OCI-LY7 (cell line): ENCODE data around the gene PLA2G2F. TPM values are rescaled to one million over a fixed set of nuclear protein-coding genes. Genes with fewer than 3 reads are reported as not detected.

Experiments used
- BruUV-seq: library from RNA; stranded (reverse); fragments of 400-500 nt; replicated peaks from 2 replicates; lab custom pipeline; 2021; lab: Mats Ljungman, UMichigan
- CTCF ChIA-PET: fragments of 300-600 bp; sonication (Branson Sonifier 250); formaldehyde crosslinking; loops from one replicate; lab custom pipeline; 2022; ENCODE audit warnings: antibody characterized with exemption; ENCODE audit not compliant: unreplicated experiment; lab: Charles Lee
- POLR2A ChIA-PET: fragments of 300-600 bp; sonication (Branson Sonifier 250); formaldehyde crosslinking; loops from one replicate; lab custom pipeline; 2022; ENCODE audit warnings: antibody characterized with exemption; lab: Charles Lee
- DNase-seq: peaks from one replicate; pipeline ENCODE4 v3.0.0-alpha.2; 2015; ENCODE audit warnings: low spot score
- H2AFZ ChIP-seq: fragments of 200-600 bp; sonication (generic), shearing (Covaris generic); 2 replicates; pipeline ENCODE4 v1.6.1; 2014; ENCODE audit warnings: mild to moderate bottlenecking, antibody characterized with exemption, low read length, moderate library complexity
- H3K27ac ChIP-seq: fragments of 200-600 bp; sonication (generic); 2 replicates; pipeline ENCODE4 v1.5.1; 2014; ENCODE audit warnings: mixed run types, low read depth, mild to moderate bottlenecking, moderate library complexity, low read length, inconsistent platforms; ENCODE audit not compliant: poor library complexity, severe bottlenecking
- H3K36me3 ChIP-seq: fragments of 200-600 bp; sonication (generic); 2 replicates; pipeline ENCODE4 v1.6.1; 2014; ENCODE audit warnings: mild to moderate bottlenecking, antibody characterized with exemption, low read length, moderate library complexity, mixed read lengths; ENCODE audit not compliant: insufficient read depth
- H3K4me1 ChIP-seq: fragments of 200-600 bp; sonication (generic); 2 replicates; pipeline ENCODE4 v1.5.1; 2014; ENCODE audit warnings: mild to moderate bottlenecking, low read length; ENCODE audit not compliant: insufficient read depth, poor library complexity, severe bottlenecking
- H3K4me2 ChIP-seq: fragments of 200-600 bp; sonication (generic); 2 replicates; pipeline ENCODE4 v1.6.1; 2014; ENCODE audit warnings: mild to moderate bottlenecking, low read length
- H3K4me3 ChIP-seq: fragments of 200-600 bp; sonication (generic); 2 replicates; pipeline ENCODE4 v1.5.1; 2014; ENCODE audit warnings: mild to moderate bottlenecking, low read depth, low read length; ENCODE audit not compliant: poor library complexity, severe bottlenecking
- H3K79me2 ChIP-seq: fragments of 200-600 bp; sonication (generic); 2 replicates; pipeline ENCODE4 v1.6.1; 2016; ENCODE audit warnings: low read depth, mild to moderate bottlenecking, low read length, moderate library complexity, mixed read lengths; ENCODE audit not compliant: insufficient read depth
- H3K9me2 ChIP-seq: fragments of 200-600 bp; sonication (generic); 2 replicates; pipeline ENCODE4 v1.6.1; 2016; ENCODE audit warnings: mild to moderate bottlenecking, low read length, mixed read lengths; ENCODE audit not compliant: insufficient read depth
- H3K9me3 ChIP-seq: fragments of 200-600 bp; sonication (generic); 2 replicates; pipeline ENCODE4 v1.6.1; 2014; ENCODE audit warnings: mild to moderate bottlenecking, mixed run types, low read length, mixed read lengths
- H4K20me1 ChIP-seq: fragments of 200-600 bp; sonication (generic); 2 replicates; pipeline ENCODE4 v1.6.1; 2014; ENCODE audit warnings: mild to moderate bottlenecking, antibody characterized with exemption, low read length, moderate library complexity, mixed read lengths; ENCODE audit not compliant: insufficient read depth
- EZH2phosphoT487 ChIP-seq: fragments of 200-600 bp; sonication (generic); IDR thresholded peaks from 2 replicates; pipeline ENCODE4 v1.6.1; 2018; ENCODE audit warnings: low read depth, borderline replicate concordance, mild to moderate bottlenecking, mixed run types, antibody characterized with exemption, low read length, moderate library complexity, mixed read lengths
- intact Hi-C: fragments of 100-400 bp; cut with micrococcal nuclease; formaldehyde crosslinking; loops from one replicate; pipeline ENCODE4 v1.10.0; 2022; ENCODE audit not compliant: unreplicated experiment
- total RNA-seq, 2 experiments: library from RNA; depleted of rRNA in 1 of 2; stranded (reverse); fragments of >200 nt in 1 of 2; shearing (Covaris generic) in 1 of 2; gene quantifications; 2 replicates each; pipeline ENCODE4 v1.2.3, GENCODE V29; 2014 to 2022
- TF ChIP-seq, protein P1 (sequence below): fragments of 200-600 bp; sonication (generic); conservative IDR thresholded peaks from 2 replicates; pipeline ENCODE4 v1.5.1; 2014; ENCODE audit warnings: mild to moderate bottlenecking, antibody characterized with exemption, low read length, moderate library complexity, mixed read lengths

PLA2G2F gene
- total RNA-seq, 2 experiments from 2014 or later: not detected

DNA sequence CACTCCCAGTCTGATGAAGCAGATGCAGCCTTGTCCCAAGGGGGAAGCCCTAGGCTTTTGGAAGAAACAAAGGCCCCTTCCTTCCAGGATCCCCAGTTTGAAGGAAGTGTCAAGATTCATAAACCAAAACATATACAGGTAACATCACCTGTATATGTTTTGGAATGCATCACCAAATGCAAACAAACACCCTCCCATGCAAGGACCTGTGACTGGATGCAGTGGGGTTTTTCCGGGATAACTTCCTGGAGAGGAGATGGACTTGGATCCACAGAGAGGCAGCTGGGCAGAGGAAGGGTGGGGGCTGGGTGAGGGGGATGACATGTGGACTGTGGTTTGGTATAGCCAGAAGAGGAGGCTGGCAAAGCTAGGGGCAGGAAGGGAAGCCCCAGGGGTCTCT is 1.5 kb upstream of the PLA2G2F start:
- BruUV-seq: no TSS peak
- Histone ChIP-seq H3K4me2 (no peak overlapping the region), H3K9me2 (no peaks in the 10 kb centered on the region), H3K4me3 (no peak overlapping the region), H3K4me1 (no peaks in the 10 kb centered on the region), H2AFZ (no peak overlapping the region), H3K9me3 (no peaks in the 10 kb centered on the region), H3K79me2 (no peaks in the 10 kb centered on the region), H3K36me3 (no peaks in the 10 kb centered on the region), H3K27ac (no peak overlapping the region), H4K20me1 (no peaks in the 10 kb centered on the region)
- ChIA-PET CTCF (no interaction called here), POLR2A (no interaction called here)
- intact Hi-C loops: no loop called here
- TF ChIP-seq EZH2phosphoT487: no peak
- TF ChIP-seq, protein P1, sequence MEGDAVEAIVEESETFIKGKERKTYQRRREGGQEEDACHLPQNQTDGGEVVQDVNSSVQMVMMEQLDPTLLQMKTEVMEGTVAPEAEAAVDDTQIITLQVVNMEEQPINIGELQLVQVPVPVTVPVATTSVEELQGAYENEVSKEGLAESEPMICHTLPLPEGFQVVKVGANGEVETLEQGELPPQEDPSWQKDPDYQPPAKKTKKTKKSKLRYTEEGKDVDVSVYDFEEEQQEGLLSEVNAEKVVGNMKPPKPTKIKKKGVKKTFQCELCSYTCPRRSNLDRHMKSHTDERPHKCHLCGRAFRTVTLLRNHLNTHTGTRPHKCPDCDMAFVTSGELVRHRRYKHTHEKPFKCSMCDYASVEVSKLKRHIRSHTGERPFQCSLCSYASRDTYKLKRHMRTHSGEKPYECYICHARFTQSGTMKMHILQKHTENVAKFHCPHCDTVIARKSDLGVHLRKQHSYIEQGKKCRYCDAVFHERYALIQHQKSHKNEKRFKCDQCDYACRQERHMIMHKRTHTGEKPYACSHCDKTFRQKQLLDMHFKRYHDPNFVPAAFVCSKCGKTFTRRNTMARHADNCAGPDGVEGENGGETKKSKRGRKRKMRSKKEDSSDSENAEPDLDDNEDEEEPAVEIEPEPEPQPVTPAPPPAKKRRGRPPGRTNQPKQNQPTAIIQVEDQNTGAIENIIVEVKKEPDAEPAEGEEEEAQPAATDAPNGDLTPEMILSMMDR: no peak
- no peak for DNase-seq

DNA sequence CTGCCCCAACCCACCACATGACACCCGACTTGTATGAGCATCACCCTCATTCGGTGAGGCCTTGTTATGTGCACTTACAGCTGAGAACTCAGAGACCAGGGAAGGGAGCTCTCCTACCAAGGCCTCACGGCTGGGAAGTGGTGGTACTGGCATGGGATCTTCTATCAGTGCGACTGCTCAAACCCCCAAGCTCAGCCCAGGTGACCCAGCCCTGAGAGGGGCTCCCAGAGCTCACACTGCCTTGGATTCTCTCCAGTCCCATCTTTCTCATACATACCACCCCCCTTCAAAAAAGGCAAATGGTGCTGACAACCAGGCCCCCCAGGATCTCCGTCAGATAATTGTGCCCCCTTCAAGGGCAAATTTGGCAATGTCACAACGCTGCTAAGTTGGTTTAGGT is 777 bp upstream of the PLA2G2F start:
- Histone ChIP-seq H3K36me3 (no peaks in the 10 kb centered on the region), H3K27ac (no peak overlapping the region), H3K79me2 (no peaks in the 10 kb centered on the region), H3K4me3 (no peak overlapping the region), H3K4me1 (no peaks in the 10 kb centered on the region), H4K20me1 (no peaks in the 10 kb centered on the region), H3K4me2 (no peak overlapping the region), H3K9me3 (no peaks in the 10 kb centered on the region), H2AFZ (no peak overlapping the region), H3K9me2 (no peaks in the 10 kb centered on the region)
- TF ChIP-seq EZH2phosphoT487: no peak
- TF ChIP-seq, protein P1: no peak
- intact Hi-C loops: no loop called here
- DNase-seq: no peak
- BruUV-seq: no TSS peak
- ChIA-PET POLR2A (interaction anchor here (0.6 kb wide), 1 partner anchor 30 kb away, joined by 3 read pairs; no protein-coding TSS in a partner anchor), CTCF (no interaction called here)

DNA sequence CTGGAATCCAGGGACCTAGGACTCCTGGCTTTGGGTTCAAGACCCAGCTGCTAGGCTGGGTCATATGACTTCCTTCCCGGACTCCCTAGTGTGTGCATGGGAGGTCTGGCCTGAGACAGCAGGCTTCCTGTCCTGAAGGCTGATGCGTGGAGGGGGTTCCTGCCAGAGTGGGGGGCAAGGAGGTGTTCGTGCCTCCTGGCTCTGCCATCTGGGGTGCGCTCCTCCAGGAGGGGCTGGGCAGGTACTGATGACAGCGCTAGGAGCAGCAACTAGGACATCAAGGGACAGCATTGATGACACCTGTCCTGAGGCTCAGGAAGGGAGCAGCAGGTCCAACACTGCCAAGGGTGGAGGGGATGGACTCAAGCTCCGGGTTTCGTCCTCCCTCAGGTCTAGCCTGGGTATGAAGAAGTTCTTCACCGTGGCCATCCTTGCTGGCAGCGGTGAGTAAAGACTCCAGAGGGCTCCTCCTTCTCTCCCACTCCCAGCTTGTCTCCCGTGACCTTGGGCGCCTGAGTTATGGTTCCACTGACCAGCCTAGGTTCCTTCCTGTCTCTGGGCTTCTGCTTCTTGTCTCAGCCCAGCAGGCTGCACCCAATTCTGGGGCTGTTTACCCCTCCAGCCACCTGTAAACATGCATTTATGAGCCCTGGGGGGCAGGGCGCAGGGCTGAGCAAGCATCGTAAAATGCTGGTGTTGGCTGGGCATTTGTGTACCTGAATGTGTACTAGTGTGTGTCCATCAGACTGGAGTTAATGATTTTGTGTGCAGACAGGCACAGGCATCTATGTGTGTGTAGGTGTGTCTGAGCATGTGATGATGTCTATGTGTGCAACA is 871 bp downstream of the PLA2G2F start:
- H2AFZ ChIP-seq: no peak overlapping the region
- H3K4me2 ChIP-seq: no peak overlapping the region
- ChIA-PET POLR2A (no interaction called here), CTCF (no interaction called here)
- no peak for DNase-seq
- no peaks in the 10 kb centered on the region for H3K79me2 ChIP-seq
- no peaks in the 10 kb centered on the region for H4K20me1 ChIP-seq
- H3K4me1 ChIP-seq: no peaks in the 10 kb centered on the region
- BruUV-seq: no TSS peak
- no peak overlapping the region for H3K4me3 ChIP-seq
- intact Hi-C loops: no loop called here
- no peaks in the 10 kb centered on the region for H3K9me3 ChIP-seq
- no peaks in the 10 kb centered on the region for H3K9me2 ChIP-seq
- H3K36me3 ChIP-seq: no peaks in the 10 kb centered on the region
- TF ChIP-seq EZH2phosphoT487: no peak
- H3K27ac ChIP-seq: no peak overlapping the region
